Breast epithelium (tissue), 4 donors: Measurements from ENCODE around the gene TCERG1L. TPM values are rescaled to one million over a fixed set of nuclear protein-coding genes. Genes with fewer than 3 reads are reported as not detected.

Experiments
- DNase-seq, 2 donors: peaks; one replicate each; pipeline ENCODE4 v3.0.0-alpha.2; 2019; ENCODE audit warnings: low spot score in 2 of 2
- H3K27ac ChIP-seq, 2 donors: fragments of 200-600 bp; sonication (generic) in 1 of 2; one replicate each; pipeline ENCODE4 v1.5.1; 2016 to 2019; ENCODE audit warnings: mild to moderate bottlenecking in 1 of 2
- H3K27me3 ChIP-seq, 2 donors: fragments of 200-600 bp; sonication (generic) in 1 of 2; one replicate each; pipeline versions ENCODE4 v1.5.1 to v1.6.0; 2017 to 2019; ENCODE audit warnings: control low read depth in 1 of 2, mild to moderate bottlenecking in 1 of 2
- H3K36me3 ChIP-seq: fragments of 200-600 bp; one replicate; pipeline ENCODE4 v1.5.1; 2019
- H3K4me1 ChIP-seq, 2 donors: fragments of 200-600 bp; sonication (generic); one replicate each; pipeline ENCODE4 v1.5.1; 2016 to 2019; ENCODE audit warnings: control low read depth in 1 of 2
- H3K4me3 ChIP-seq, 3 donors: fragments of 200-600 bp; sonication (generic); 1 replicate in 2 of 3; 2 replicates in 1 of 3; pipeline ENCODE4 v1.5.1; 2016 to 2019; ENCODE audit warnings: mild to moderate bottlenecking in 3 of 3, moderate library complexity in 2 of 3
- H3K9me3 ChIP-seq, 2 donors: fragments of 200-600 bp; sonication (generic) in 1 of 2; one replicate each; pipeline ENCODE4 v1.5.1; 2016 to 2019; ENCODE audit warnings: control low read depth in 1 of 2
- POLR2A ChIP-seq: fragments of 450-650 bp; IDR thresholded peaks from one replicate; pipeline ENCODE4 v1.6.1; 2016; ENCODE audit warnings: antibody characterized with exemption, mild to moderate bottlenecking, moderate library complexity
- POLR2AphosphoS5 ChIP-seq, 3 donors: sonication (generic); formaldehyde crosslinking; IDR thresholded peaks; one replicate each; pipeline ENCODE4 v1.6.1; 2017; ENCODE audit warnings: antibody characterized with exemption in 3 of 3
- intact Hi-C: fragments of 100-400 bp; cut with DNase I; formaldehyde crosslinking; loops from one replicate; pipeline ENCODE4 v1.15.1; 2023; ENCODE audit warnings: low total_unique reads
- total RNA-seq, 3 donors: library from RNA; depleted of rRNA; stranded (reverse); fragments of >200 nt; gene quantifications; one replicate each; pipeline ENCODE4 v1.1.0, GENCODE V29; 2016
- TF ChIP-seq, protein P1 (sequence below), 3 donors: fragments of 450-650 bp; IDR thresholded peaks; one replicate each; pipeline ENCODE4 v1.5.1; 2016 to 2017; ENCODE audit warnings: antibody characterized with exemption in 3 of 3, mild to moderate bottlenecking in 3 of 3, moderate library complexity in 3 of 3

Gene TCERG1L
- total RNA-seq, 3 donors from 2014 or later = under 0.01 to 0.88 TPM; not detected in 1

DNA sequence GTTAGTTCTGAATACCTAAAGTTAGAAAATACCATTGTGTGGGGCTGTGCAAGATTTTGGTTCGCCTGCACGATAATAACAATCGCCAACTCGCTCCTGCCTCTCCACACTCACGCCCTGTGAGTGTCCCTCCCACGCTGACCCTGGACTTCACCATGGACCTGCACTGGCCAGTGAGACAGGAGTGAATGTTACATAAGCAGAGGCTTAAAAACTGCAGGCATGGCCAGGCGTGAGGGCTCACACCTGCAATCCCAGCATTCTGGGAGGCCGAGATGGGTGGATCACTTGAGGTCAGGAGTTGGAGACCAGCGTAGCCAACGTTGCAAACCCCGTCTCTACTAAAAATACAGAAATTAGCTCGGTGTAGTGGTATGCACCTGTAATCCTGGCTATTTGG lies 68.4 kb downstream of the TCERG1L start:
- H3K4me1 ChIP-seq = no peaks in the 10 kb centered on the region
- intact Hi-C loops = no loop called here
- no peak for DNase-seq
- H3K27ac ChIP-seq = no peak overlapping the region
- H3K9me3 ChIP-seq = no peaks in the 10 kb centered on the region
- no peak for TF ChIP-seq POLR2AphosphoS5 (IDR thresholded peaks at IDR 0.05)
- TF ChIP-seq POLR2A = no peak
- TF ChIP-seq, protein P1, sequence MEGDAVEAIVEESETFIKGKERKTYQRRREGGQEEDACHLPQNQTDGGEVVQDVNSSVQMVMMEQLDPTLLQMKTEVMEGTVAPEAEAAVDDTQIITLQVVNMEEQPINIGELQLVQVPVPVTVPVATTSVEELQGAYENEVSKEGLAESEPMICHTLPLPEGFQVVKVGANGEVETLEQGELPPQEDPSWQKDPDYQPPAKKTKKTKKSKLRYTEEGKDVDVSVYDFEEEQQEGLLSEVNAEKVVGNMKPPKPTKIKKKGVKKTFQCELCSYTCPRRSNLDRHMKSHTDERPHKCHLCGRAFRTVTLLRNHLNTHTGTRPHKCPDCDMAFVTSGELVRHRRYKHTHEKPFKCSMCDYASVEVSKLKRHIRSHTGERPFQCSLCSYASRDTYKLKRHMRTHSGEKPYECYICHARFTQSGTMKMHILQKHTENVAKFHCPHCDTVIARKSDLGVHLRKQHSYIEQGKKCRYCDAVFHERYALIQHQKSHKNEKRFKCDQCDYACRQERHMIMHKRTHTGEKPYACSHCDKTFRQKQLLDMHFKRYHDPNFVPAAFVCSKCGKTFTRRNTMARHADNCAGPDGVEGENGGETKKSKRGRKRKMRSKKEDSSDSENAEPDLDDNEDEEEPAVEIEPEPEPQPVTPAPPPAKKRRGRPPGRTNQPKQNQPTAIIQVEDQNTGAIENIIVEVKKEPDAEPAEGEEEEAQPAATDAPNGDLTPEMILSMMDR (IDR thresholded peaks at IDR 0.05) = no peak
- H3K36me3 ChIP-seq = no peaks in the 10 kb centered on the region
- no peak overlapping the region for H3K4me3 ChIP-seq
- H3K27me3 ChIP-seq = peaks cover 0 to 38% of the 10 kb centered on the region in 2 donors

DNA sequence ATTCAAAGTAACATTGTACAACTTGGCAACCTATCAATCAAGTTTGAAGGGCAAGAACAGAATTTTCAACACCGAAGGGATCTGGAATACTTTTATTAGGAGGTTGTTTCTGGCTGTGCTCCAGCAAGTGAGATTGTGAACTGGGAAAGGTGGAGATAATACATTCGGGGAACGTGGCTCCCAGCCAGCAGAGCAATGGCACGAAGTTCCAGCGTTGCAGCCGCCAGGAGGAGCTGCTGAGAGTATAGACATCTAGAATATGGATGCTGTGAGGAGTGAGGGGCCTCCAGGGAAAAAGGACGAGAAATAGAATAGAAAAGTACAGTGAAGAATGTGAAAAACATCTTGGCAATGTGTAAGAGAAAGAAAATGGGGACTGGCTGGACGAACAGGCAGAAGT lies 69.5 kb downstream of the TCERG1L start:
- TF ChIP-seq, protein P1 (IDR thresholded peaks at IDR 0.05) = no peak
- TF ChIP-seq POLR2AphosphoS5 (IDR thresholded peaks at IDR 0.05) = no peak
- no peak for TF ChIP-seq POLR2A
- DNase-seq = no peak
- H3K27ac ChIP-seq = no peak overlapping the region
- peaks cover 0 to 35% of the 10 kb centered on the region in 2 donors for H3K27me3 ChIP-seq
- H3K36me3 ChIP-seq = no peaks in the 10 kb centered on the region
- no peak overlapping the region for H3K4me3 ChIP-seq
- H3K4me1 ChIP-seq = no peaks in the 10 kb centered on the region
- H3K9me3 ChIP-seq = no peaks in the 10 kb centered on the region
- intact Hi-C loops = no loop called here

DNA sequence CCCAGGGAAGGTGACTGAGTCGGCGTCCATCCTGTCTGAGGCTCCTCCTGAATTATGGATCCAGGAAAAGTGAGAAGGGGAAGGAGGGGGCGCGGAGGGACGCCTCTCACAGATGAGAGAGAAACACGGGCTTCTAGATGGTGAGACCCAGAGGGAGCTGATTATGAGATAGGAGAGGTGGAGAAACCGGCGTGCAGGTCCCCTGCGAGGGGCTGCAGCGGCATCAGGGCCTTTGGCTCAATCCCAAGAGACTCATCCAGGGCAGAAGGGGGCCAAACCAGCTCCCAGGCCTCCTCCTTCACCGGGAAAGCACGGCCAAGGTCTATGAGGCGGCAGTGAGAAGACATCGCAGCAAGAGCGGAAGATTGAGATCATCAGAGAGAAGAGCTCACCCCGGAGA lies 70.8 kb downstream of the TCERG1L start:
- no peaks in the 10 kb centered on the region for H3K36me3 ChIP-seq
- no peak overlapping the region for H3K27ac ChIP-seq
- no peaks in the 10 kb centered on the region for H3K9me3 ChIP-seq
- no peak overlapping the region for H3K4me3 ChIP-seq
- DNase-seq = no peak
- no peak for TF ChIP-seq POLR2A
- TF ChIP-seq POLR2AphosphoS5 (IDR thresholded peaks at IDR 0.05) = no peak
- TF ChIP-seq, protein P1 (IDR thresholded peaks at IDR 0.05) = no peak
- intact Hi-C loops = no loop called here
- peaks cover 0 to 35% of the 10 kb centered on the region in 2 donors for H3K27me3 ChIP-seq
- H3K4me1 ChIP-seq = no peaks in the 10 kb centered on the region

DNA sequence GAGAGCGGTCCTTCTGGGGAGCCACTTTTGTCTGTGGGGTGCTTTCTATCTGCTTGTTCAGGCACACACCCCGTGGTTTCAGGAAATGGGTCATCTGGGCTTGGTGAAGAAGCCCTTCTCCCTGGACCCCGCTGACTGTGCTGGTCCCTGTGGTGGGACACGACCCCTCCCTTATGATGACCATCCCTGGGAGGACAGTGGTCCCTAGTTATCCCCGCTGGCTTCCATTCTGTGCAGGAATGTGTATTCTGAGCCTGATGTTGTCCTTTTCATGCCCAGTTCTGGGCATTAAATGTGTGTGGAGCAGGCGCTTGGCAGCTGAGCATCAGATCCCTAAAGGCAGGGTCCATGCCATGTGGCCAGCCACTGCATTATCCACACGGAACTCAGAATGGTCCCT lies 71.6 kb downstream of the TCERG1L start:
- H3K27me3 ChIP-seq = peaks cover 0 to 35% of the 10 kb centered on the region in 2 donors
- no peaks in the 10 kb centered on the region for H3K4me1 ChIP-seq

DNA sequence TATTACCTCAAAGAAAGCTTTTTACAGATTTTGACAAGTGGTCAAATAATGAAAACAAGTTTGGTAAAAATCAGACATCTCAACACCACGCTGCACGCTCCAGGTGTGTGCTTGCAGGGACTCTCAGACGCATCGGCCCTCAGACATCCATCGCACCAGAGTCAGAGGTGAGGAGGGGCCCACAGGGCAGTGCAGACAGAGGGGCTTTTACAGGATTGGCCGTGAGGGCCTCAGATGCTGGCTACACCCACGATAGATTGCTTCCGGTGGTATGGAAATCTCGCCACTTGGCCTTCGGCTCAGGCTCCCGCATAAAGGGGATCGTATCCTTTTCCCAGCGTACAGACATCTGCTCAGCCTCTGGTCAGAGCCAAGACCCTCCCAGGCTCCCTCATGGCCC lies 72.1 kb downstream of the TCERG1L start:
- Histone ChIP-seq H3K36me3 (no peaks in the 10 kb centered on the region), H3K4me1 (no peaks in the 10 kb centered on the region), H3K27me3 (peaks cover 0 to 35% of the 10 kb centered on the region in 2 donors), H3K4me3 (no peak overlapping the region), H3K27ac (no peak overlapping the region), H3K9me3 (no peaks in the 10 kb centered on the region)
- intact Hi-C loops = loop anchor here (2.0 kb wide), 1 partner anchor 199 kb away; no protein-coding TSS in a partner anchor
- DNase-seq = no peak
- TF ChIP-seq, protein P1 (IDR thresholded peaks at IDR 0.05) = no peak
- TF ChIP-seq POLR2AphosphoS5 (IDR thresholded peaks at IDR 0.05) (no peak), POLR2A (no peak)

More for the DNA sequence above, 71.6 kb downstream of the TCERG1L start:
- Histone ChIP-seq H3K4me3 (no peak overlapping the region), H3K27ac (no peak overlapping the region), H3K36me3 (no peaks in the 10 kb centered on the region), H3K9me3 (no peaks in the 10 kb centered on the region)
- TF ChIP-seq POLR2A (no peak), POLR2AphosphoS5 (IDR thresholded peaks at IDR 0.05) (no peak)
- TF ChIP-seq, protein P1 (IDR thresholded peaks at IDR 0.05) = no peak
- intact Hi-C loops = loop anchor here (2.0 kb wide), 1 partner anchor 199 kb away; no protein-coding TSS in a partner anchor
- no peak for DNase-seq
